Measurements from ENCODE around the gene PTS.

DNA sequence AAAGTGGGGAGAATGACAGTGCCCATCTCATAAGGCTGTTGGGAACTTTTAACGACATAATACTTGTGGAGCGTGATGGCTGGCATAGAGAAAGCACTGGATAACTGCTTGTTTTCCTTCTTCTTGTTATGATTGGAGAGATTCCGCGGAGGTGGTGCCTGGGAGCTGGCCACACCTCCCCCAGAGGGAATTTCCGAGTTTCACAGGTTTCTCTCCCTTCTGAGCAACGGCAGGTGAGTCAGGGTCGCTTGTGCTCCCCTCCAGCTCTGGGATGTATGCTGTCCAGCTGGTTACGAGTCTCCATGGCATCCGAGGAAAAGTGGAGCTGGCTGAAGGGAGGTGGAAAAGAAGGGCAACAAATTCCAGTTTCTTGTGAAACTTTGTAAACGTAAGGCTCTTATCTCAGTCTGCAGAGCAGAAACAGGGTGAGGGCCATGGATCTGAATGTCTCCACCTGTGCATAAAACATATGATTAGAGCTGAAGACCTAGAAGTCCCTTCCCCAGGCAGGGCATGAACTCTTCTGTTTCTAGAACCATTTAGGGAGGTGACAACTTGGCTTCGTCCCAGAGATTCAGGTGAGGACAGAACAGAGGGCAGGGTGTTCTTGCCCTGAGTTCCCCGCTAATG lies 44.4 kb downstream of the PTS start:
- TF ChIP-seq, protein P1, sequence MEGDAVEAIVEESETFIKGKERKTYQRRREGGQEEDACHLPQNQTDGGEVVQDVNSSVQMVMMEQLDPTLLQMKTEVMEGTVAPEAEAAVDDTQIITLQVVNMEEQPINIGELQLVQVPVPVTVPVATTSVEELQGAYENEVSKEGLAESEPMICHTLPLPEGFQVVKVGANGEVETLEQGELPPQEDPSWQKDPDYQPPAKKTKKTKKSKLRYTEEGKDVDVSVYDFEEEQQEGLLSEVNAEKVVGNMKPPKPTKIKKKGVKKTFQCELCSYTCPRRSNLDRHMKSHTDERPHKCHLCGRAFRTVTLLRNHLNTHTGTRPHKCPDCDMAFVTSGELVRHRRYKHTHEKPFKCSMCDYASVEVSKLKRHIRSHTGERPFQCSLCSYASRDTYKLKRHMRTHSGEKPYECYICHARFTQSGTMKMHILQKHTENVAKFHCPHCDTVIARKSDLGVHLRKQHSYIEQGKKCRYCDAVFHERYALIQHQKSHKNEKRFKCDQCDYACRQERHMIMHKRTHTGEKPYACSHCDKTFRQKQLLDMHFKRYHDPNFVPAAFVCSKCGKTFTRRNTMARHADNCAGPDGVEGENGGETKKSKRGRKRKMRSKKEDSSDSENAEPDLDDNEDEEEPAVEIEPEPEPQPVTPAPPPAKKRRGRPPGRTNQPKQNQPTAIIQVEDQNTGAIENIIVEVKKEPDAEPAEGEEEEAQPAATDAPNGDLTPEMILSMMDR (IDR thresholded peaks at IDR 0.05): no peak
- TF ChIP-seq POLR2A (IDR thresholded peaks at IDR 0.05): no peak
